ENCODE measurements around the gene LTB. TPM values are rescaled to one million over a fixed set of nuclear protein-coding genes. Genes with fewer than 3 reads are reported as not detected.

Gene LTB
- total and polyA plus RNA-seq, 9 of the 15 experiments (the other 6 are each of a cell fraction or from before 2014, with no cell fraction given) = 0.07 to 0.51 TPM; not detected in 7

DNA sequence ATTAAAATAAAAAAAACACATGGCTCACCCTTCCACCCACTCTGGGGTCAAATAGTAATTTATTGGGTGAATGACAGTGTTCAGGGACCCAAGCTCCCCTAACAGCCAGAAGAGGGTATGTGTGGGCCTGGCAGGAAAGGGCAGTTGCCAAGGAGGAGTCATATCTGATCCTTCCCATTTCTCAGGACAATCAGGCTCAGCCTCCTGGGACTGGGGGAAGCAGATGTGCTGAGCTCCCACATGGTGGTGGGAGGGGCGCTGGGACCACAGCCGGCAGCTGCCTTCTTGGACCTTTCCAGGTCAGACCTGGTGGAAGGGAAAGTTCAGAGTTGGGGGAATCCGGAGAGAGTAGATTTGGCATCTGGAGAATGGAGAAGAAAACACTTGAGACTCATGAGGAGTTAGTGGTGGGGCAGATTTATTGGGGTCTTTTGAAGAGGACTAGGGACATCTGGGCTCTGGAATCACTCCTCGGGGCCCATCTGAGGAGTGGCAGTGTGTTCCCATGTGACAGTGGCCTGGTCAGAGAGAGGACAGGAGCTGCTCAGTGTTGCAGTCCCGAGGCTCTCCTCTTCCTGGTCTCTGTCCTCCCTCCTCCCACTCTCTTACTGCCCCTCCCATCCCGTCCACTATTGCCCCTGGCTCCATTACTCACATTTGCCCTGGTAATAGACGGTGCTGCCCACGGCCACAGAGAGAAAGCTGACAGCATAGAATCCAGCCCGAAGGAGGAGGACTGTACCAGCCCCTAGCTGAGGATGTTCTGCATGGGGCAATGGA is 6.8 kb upstream of the LTB start (continued):
- TF ChIP-seq, protein P1, sequence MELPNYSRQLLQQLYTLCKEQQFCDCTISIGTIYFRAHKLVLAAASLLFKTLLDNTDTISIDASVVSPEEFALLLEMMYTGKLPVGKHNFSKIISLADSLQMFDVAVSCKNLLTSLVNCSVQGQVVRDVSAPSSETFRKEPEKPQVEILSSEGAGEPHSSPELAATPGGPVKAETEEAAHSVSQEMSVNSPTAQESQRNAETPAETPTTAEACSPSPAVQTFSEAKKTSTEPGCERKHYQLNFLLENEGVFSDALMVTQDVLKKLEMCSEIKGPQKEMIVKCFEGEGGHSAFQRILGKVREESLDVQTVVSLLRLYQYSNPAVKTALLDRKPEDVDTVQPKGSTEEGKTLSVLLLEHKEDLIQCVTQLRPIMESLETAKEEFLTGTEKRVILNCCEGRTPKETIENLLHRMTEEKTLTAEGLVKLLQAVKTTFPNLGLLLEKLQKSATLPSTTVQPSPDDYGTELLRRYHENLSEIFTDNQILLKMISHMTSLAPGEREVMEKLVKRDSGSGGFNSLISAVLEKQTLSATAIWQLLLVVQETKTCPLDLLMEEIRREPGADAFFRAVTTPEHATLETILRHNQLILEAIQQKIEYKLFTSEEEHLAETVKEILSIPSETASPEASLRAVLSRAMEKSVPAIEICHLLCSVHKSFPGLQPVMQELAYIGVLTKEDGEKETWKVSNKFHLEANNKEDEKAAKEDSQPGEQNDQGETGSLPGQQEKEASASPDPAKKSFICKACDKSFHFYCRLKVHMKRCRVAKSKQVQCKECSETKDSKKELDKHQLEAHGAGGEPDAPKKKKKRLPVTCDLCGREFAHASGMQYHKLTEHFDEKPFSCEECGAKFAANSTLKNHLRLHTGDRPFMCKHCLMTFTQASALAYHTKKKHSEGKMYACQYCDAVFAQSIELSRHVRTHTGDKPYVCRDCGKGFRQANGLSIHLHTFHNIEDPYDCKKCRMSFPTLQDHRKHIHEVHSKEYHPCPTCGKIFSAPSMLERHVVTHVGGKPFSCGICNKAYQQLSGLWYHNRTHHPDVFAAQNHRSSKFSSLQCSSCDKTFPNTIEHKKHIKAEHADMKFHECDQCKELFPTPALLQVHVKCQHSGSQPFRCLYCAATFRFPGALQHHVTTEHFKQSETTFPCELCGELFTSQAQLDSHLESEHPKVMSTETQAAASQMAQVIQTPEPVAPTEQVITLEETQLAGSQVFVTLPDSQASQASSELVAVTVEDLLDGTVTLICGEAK (IDR thresholded peaks at IDR 0.05) = no peak
- TF ChIP-seq, protein P1 (CRISPR knock-in tag; IDR thresholded peaks at IDR 0.05) = no peak
- TF ChIP-seq ZNF699 (CRISPR knock-in tag; IDR thresholded peaks at IDR 0.05; ENCODE audit: insufficient replicate concordance) = no peak
- TF ChIP-seq HOXB6 (CRISPR knock-in tag; IDR thresholded peaks at IDR 0.05; ENCODE audit: borderline replicate concordance) = no peak

Data from K562 (cell line).